ENCODE results near the gene FAM53B. TPM values are rescaled to one million over a fixed set of nuclear protein-coding genes. Genes with fewer than 3 reads are reported as not detected.

The FAM53B gene
- total RNA-seq, 1 donor from 2014 or later, result 21.8 TPM

DNA sequence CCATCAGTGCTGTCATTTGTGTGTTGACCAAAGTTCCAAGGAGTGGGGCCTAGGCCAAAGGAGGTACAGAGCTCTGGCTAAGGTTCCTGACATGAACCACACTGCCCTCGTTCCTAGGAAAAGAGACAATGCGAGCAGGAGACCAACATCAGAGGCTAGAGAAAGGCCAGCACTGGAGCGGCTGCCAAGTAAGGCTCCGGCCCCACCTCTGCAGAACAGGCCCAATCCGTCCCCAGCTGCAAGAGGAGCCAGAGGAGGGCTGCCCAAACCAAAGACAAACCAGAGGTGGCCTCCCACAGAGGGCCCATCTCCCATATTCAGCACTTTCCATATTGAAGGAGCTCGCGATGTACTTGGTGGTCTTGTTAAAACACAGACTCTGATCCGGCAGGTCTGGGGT is 81.0 kb downstream of the FAM53B start:
- DNase-seq, result no peak
- H3K9me3 Mint-ChIP-seq, result no peaks in the 10 kb centered on the region
- no peak overlapping the region for H3K4me3 Mint-ChIP-seq
- intact Hi-C loops (cut with micrococcal nuclease), result no loop called here
- H3K36me3 Mint-ChIP-seq (ENCODE audit: low read depth), result peaks cover 15% of the 10 kb centered on the region
- H3K27me3 Mint-ChIP-seq, result no peaks in the 10 kb centered on the region
- H3K4me1 Mint-ChIP-seq, result peaks cover 26% of the 10 kb centered on the region
- no peak overlapping the region for H3K27ac Mint-ChIP-seq

DNA sequence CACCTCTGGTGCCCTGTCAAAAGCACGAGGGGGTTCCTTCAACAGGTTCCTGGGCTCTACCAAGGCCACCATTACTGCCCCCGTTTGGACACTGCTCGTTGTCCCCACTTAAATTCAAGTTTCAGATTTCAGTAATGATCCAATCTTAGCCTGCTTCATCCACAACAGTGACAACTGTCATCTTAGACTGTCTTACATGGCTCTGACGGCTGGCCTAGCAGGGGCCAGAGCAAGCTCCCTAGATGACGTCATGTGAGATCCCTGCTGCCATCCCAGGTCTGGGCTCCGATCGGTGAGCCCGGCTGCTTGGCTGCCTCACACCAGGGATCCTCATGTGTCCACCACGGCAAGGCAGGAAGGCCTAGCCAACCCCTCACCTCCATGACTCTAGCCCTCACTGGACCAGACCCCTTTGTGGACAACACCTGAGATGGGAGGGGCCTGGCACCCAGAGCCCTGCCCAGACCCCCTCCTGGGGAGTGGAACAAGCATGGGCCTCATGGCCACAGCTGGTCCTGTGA is 82.5 kb downstream of the FAM53B start:
- intact Hi-C loops (cut with micrococcal nuclease), result no loop called here
- peaks cover 30% of the 10 kb centered on the region for H3K4me1 Mint-ChIP-seq
- peaks cover 20% of the 10 kb centered on the region for H3K36me3 Mint-ChIP-seq (ENCODE audit: low read depth)
- H3K4me3 Mint-ChIP-seq, result no peak overlapping the region
- no peak overlapping the region for H3K27ac Mint-ChIP-seq
- DNase-seq, result no peak
- H3K27me3 Mint-ChIP-seq, result no peaks in the 10 kb centered on the region
- no peaks in the 10 kb centered on the region for H3K9me3 Mint-ChIP-seq

DNA sequence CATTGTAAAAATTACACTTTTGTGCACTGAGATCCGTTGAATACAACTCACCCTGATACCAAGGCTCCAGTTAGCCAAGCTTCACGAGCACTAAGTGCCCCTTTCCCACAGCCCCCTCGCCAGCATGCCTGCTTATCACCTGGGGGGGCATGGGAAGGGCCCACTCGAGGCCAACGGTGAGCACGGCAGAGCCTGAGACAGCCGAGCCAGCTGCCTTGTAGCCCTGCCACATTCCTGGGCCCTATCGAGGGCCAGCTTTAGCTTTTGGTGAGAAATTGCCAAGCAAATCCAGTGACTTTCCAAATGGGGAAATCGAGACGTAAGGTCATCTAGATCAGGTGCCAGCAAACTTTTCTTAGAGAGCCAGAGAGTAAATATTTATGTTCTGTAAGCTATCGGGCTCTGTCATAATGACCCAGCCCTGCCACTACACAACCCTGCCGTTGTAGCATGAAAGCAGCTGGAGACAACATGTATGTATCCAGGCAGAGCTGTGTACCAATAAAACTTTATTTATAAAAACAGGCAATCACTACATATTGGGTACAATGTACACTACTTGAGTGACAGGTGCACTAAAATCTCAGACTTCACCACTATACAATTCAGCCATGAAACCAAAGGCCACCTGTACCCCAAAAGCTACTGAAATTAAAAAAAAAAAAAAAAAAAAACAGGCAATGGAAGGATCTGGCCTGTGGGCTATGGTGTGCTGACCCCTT is 83.6 kb downstream of the FAM53B start:
- intact Hi-C loops (cut with micrococcal nuclease), result no loop called here
- H3K4me1 Mint-ChIP-seq, result peaks cover 37% of the 10 kb centered on the region
- no peak overlapping the region for H3K4me3 Mint-ChIP-seq
- no peaks in the 10 kb centered on the region for H3K27me3 Mint-ChIP-seq
- H3K27ac Mint-ChIP-seq, result no peak overlapping the region
- H3K9me3 Mint-ChIP-seq, result no peaks in the 10 kb centered on the region
- no peak for DNase-seq
- peaks cover 24% of the 10 kb centered on the region for H3K36me3 Mint-ChIP-seq (ENCODE audit: low read depth)

DNA sequence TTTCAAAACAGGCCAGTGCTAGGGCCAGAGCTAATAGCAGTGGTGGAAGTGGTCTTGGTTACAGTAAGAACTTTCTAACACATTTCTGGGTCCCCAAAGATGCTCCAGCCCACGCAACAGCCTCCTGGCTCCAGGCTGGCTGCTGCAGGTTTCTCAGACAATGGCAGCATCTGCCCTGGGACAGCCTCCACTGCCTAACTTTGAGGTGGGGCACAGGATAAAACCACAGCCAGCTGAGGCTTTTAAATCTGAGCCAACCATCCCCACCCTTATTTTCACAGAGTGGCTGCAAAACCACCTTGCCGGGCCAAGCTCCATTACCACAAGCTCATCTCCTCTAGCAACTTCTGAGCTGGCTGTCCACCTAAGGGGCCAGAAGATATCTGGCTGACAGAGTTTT is 84.8 kb downstream of the FAM53B start:
- intact Hi-C loops (cut with micrococcal nuclease), result no loop called here
- Mint-ChIP-seq H3K9me3 (no peaks in the 10 kb centered on the region), H3K27me3 (no peaks in the 10 kb centered on the region), H3K27ac (no peak overlapping the region), H3K4me3 (no peak overlapping the region), H3K4me1 (peaks cover 42% of the 10 kb centered on the region), H3K36me3 (ENCODE audit: low read depth) (peaks cover 20% of the 10 kb centered on the region)
- no peak for DNase-seq

DNA sequence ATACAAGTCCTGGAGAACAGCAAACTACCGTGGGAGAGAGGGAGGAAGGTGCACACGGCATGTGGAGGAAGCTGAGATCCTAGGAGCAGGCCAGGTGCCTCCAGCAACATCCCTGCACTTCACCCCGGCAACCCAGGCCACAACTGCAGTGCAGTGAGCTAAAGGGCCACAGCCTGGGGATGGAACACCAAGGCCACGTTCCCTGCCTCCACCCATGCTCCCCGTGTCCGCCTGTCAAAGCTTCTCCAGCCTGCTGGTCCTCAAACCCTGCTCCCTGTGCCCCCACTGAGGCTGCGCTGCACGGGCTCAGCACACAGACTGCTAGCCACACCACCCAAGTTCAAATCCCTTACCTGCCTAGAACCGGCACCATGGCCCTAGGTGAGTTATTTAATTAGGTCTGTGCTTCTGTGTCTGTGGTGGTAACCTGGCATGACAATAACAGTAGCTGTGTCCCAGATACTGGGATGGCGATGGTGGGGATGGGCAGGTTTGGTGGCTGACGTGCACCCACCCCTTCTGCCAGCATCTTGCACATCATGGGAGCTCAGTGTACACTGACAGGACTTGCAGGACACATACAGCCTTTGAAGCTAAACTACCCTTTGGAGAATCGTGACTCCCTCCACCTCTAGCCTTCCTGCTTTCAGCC is 85.5 kb downstream of the FAM53B start:
- H3K27me3 Mint-ChIP-seq, result no peaks in the 10 kb centered on the region
- H3K36me3 Mint-ChIP-seq (ENCODE audit: low read depth), result peaks cover 20% of the 10 kb centered on the region
- H3K4me1 Mint-ChIP-seq, result peaks cover 42% of the 10 kb centered on the region
- no peak overlapping the region for H3K4me3 Mint-ChIP-seq
- intact Hi-C loops (cut with micrococcal nuclease), result no loop called here
- DNase-seq, result no peak
- no peak overlapping the region for H3K27ac Mint-ChIP-seq
- H3K9me3 Mint-ChIP-seq, result no peaks in the 10 kb centered on the region

DNA sequence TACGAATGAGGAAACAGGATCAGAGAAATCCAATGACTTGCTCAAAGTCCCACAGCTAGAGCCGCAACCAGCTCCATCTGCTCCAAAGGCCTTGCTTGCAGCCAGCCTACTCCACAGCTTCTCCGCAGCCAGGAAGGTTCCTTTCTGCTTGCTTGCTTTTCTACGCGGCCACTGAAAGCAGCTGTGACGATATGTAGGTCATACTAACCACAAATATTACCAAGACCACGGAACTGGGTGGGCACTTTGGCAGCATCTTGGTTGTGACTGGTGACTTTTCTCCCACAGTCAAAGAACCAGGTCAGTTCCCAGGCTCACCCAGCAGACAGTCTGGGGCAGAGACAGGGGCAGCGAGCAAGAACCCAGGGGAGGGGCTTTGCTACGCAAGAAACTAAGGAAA is 86.4 kb downstream of the FAM53B start:
- intact Hi-C loops (cut with micrococcal nuclease), result no loop called here
- Mint-ChIP-seq H3K36me3 (ENCODE audit: low read depth) (peaks cover 19% of the 10 kb centered on the region), H3K27ac (no peak overlapping the region), H3K4me1 (peaks cover 40% of the 10 kb centered on the region), H3K9me3 (no peaks in the 10 kb centered on the region), H3K4me3 (no peak overlapping the region), H3K27me3 (no peaks in the 10 kb centered on the region)
- DNase-seq, result no peak

DNA sequence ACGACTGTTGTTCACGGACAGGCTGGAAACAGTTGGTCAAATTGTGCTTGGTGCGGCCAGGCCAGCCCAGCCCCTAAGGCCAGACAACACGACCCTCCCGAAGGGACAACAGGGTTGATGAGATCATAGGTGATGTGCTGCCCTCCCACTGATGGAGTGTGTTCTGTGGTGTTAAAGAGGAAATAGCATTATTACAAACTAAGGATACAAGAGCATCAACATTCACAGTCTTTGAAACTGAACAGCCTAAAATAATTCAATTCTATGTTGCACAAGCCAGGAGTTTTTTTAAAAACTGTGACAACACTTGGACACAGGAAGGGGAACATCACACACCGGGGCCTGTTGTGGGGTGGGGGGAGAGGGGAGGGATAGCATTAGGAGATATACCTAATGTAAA is 87.6 kb downstream of the FAM53B start:
- H3K4me1 Mint-ChIP-seq, result peaks cover 46% of the 10 kb centered on the region
- intact Hi-C loops (cut with micrococcal nuclease), result no loop called here
- DNase-seq, result no peak
- peaks cover 16% of the 10 kb centered on the region for H3K36me3 Mint-ChIP-seq (ENCODE audit: low read depth)
- no peak overlapping the region for H3K27ac Mint-ChIP-seq
- no peaks in the 10 kb centered on the region for H3K9me3 Mint-ChIP-seq
- no peaks in the 10 kb centered on the region for H3K27me3 Mint-ChIP-seq
- H3K4me3 Mint-ChIP-seq, result no peak overlapping the region

DNA sequence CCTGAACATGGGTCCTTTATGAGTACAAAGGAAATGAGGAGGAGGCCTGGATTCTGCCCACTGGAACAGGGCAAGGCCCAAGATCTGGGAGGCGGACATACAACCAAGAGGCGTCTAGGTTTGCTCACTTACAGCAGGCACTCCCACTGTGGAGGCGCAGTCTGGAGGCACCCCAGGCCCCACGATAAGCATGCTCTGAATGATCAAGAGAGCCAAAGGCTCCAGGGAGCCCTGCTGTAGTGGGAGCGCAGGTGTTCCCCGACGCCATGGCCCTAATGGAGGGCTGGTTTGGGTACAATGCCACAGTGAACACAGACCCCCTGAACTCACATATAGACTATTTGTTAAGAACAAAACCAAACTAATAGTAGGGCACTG is 88.1 kb downstream of the FAM53B start:
- H3K27me3 Mint-ChIP-seq, result no peaks in the 10 kb centered on the region
- H3K36me3 Mint-ChIP-seq (ENCODE audit: low read depth), result peaks cover 16% of the 10 kb centered on the region
- no peak overlapping the region for H3K4me3 Mint-ChIP-seq
- H3K27ac Mint-ChIP-seq, result no peak overlapping the region
- no peak for DNase-seq
- no peaks in the 10 kb centered on the region for H3K9me3 Mint-ChIP-seq
- intact Hi-C loops (cut with micrococcal nuclease), result no loop called here
- peaks cover 50% of the 10 kb centered on the region for H3K4me1 Mint-ChIP-seq

DNA sequence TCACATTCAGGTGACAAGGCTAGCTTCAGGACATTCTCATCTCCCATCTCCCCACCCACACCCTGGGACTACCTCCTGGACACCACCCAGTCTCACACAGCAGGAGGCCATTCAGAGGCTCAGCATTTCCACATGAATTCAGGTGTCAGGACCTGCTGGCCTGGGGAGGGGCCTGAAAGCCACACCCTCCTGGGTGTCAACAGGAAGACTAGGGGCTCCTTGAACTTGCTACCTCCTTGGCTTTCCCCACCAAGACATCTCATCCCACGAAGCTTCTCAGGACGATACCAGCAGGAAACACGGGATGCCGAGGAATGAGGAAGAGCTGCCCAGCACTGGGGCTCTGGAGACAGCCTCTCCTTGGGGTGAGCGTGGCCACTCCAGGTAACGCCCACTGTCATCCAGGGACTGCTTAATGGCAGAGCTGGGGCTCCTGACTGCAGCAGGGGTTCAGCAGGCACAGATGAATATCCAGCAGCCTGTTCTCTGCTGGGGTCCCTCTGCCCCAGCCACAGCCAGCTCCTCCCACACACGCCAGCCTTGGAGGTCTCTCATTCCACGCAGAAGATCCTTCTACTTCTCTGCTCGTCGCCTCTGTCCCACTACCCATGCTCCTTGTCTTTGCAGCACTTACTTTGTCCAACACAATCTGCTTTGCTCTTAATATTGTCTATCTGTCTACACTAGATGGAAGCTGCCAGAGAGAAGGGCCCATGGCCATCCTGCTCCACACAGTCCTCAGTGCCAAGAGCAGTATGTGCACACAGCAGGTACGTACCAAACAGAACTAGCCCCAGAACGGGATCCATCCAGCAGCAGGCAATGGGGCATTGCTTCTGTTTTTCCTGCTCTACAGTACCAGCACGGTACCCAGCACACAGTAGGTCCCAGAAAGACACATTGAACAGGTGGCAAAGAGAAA is 88.7 kb downstream of the FAM53B start:
- DNase-seq, result no peak
- H3K4me3 Mint-ChIP-seq, result no peak overlapping the region
- H3K36me3 Mint-ChIP-seq (ENCODE audit: low read depth), result peaks cover 18% of the 10 kb centered on the region
- peaks cover 56% of the 10 kb centered on the region for H3K4me1 Mint-ChIP-seq
- no peak overlapping the region for H3K27ac Mint-ChIP-seq
- intact Hi-C loops (cut with micrococcal nuclease), result no loop called here
- H3K27me3 Mint-ChIP-seq, result no peaks in the 10 kb centered on the region
- H3K9me3 Mint-ChIP-seq, result no peaks in the 10 kb centered on the region

DNA sequence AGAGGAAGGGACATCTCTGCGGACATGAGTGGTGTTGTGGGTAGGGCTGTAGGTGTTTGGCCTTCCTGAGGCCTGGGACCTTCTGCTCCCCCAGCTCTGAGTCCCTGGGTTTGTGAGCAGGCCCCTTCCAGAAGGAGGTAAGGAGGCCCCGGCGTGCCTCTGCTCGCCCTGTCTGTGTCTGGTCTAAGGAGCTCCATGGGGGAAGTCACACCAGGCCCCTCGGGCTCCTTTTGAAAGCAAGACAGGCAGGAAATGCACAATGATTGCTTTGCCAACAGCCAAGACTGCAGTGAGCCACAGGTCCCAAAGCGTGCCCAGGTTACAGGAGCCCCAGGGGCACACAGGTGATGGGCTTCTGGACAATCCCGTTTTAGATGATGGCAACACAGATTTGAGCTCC is 89.5 kb downstream of the FAM53B start:
- Mint-ChIP-seq H3K4me3 (no peak overlapping the region), H3K27ac (no peak overlapping the region), H3K9me3 (no peaks in the 10 kb centered on the region), H3K27me3 (no peaks in the 10 kb centered on the region), H3K4me1 (peaks cover 56% of the 10 kb centered on the region), H3K36me3 (ENCODE audit: low read depth) (peaks cover 16% of the 10 kb centered on the region)
- DNase-seq, result no peak
- intact Hi-C loops (cut with micrococcal nuclease), result no loop called here

DNA sequence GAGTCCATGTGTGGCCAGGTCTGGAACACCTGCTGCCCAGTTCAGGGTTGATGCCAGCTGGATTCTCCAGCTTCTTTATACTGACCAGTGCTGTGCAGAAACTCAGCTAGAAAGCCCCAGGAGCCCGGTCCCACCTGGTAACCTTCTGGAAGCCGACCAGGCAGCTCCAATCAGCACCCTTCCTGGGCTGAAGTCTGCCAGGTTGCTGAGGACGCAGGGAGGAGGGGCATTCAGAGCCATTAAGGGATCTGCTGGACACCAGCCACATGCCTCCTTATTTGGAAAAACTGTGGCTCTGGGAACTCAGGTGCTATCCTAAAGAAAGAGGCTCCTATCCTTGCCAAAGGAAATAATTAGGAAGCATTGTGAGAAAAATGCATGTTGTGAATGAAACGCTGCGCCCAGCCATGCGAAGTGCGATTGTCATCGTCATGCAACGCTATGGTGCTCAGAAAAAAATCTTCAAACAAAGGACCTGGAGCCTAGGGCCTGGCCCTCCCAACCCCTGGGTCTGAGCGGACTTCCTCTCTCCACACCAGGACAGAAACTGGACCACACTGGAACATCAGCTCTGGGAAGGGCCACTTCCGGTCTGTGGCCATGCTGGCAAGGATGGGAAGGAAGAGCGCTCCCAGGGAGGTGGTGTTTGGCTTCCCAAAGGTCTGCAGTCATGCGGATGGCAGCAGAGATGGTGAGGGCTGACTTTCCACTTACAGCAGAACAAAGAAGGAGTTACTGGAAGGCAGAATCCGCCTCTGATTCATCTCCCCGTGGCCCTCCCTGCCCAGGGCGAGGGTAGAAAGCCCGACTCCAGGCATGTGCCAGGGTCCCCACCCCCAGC is 90.1 kb downstream of the FAM53B start:
- H3K4me3 Mint-ChIP-seq, result no peak overlapping the region
- intact Hi-C loops (cut with micrococcal nuclease), result no loop called here
- peaks cover 55% of the 10 kb centered on the region for H3K4me1 Mint-ChIP-seq
- H3K9me3 Mint-ChIP-seq, result no peaks in the 10 kb centered on the region
- no peaks in the 10 kb centered on the region for H3K27me3 Mint-ChIP-seq
- peaks cover 18% of the 10 kb centered on the region for H3K36me3 Mint-ChIP-seq (ENCODE audit: low read depth)
- no peak overlapping the region for H3K27ac Mint-ChIP-seq
- no peak for DNase-seq

DNA sequence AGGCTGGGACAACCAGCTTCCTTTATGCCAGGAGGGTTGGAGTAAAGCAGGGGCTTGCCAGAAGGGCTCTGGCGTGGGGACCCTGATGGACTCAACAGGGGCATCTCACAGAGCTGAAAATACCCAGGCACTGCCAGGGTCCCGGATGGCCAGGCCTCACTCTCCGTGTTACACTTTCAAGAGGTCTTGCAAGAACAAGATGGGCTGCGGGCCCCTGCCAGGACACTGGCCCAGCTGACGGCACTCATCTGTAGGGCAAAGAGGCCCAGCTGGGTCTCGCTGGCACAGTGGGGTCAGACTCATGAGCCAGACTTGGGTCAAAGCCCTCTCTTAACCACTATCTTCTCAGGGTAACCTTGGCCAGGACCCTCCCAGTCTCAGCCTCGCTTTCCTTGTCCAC is 90.9 kb downstream of the FAM53B start:
- no peaks in the 10 kb centered on the region for H3K9me3 Mint-ChIP-seq
- H3K27ac Mint-ChIP-seq, result no peak overlapping the region
- H3K36me3 Mint-ChIP-seq (ENCODE audit: low read depth), result peaks cover 17% of the 10 kb centered on the region
- no peak overlapping the region for H3K4me3 Mint-ChIP-seq
- H3K27me3 Mint-ChIP-seq, result no peaks in the 10 kb centered on the region
- peaks cover 57% of the 10 kb centered on the region for H3K4me1 Mint-ChIP-seq
- DNase-seq, result no peak
- intact Hi-C loops (cut with micrococcal nuclease), result no loop called here

DNA sequence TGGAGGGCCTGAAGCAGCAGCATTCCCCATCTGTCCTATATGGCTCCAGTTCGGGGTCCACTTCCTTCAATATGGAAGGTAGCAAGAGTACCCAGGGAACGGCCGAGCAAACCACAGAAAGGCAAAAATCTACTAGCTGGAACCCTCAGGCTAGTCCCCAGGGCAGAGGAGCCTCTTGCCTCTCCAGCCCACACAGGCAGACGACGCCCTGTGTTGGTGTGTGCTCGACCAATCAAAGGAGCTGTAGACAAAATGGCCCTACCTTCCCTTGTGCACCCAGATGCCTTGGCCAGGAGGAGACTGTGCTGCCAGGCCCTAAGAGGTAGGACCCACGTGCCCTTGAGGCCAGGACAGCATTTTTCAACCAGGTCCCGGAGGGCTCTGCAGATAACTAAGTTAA is 91.5 kb downstream of the FAM53B start:
- H3K4me3 Mint-ChIP-seq, result no peak overlapping the region
- H3K27ac Mint-ChIP-seq, result no peak overlapping the region
- no peaks in the 10 kb centered on the region for H3K27me3 Mint-ChIP-seq
- H3K4me1 Mint-ChIP-seq, result peaks cover 59% of the 10 kb centered on the region
- no peak for DNase-seq
- no peaks in the 10 kb centered on the region for H3K9me3 Mint-ChIP-seq
- intact Hi-C loops (cut with micrococcal nuclease), result no loop called here
- peaks cover 17% of the 10 kb centered on the region for H3K36me3 Mint-ChIP-seq (ENCODE audit: low read depth)

Data from activated CD4-positive, alpha-beta T cell treated with anti-CD3 and anti-CD28 coated beads, Interleukin-2, amount 10 ng/mL, durations not matched to agents 24 days and 14 days (primary cell).